A549 (cell line): Measurements from ENCODE around the gene MSMO1. TPM values are rescaled to one million over a fixed set of nuclear protein-coding genes. Genes with fewer than 3 reads are reported as not detected.

Experiments used
- ATAC-seq, 2 experiments: fragments of 200-7000 bp in 1 of 2; fragments of >200 bp in 1 of 2; cut with Nextera tagmentation in 1 of 2; cut with Tn5 transposase in 1 of 2; 3 replicates each; pipeline versions ENCODE4 v1.8.0 to v1.9.1; 2018 to 2020; ENCODE audit warnings: mild to moderate bottlenecking in 1 of 2, moderate library complexity in 1 of 2
- CTCF ChIA-PET: fragments of 300-600 bp; sonication (Branson Sonifier 250); formaldehyde crosslinking; extraction: SDS; loops from one replicate; lab custom pipeline; 2021; ENCODE audit warnings: antibody characterized with exemption, inconsistent platforms; lab: Yijun Ruan, JAX
- POLR2A ChIA-PET: fragments of 350-600 bp; formaldehyde crosslinking; extraction: SDS; loops from one replicate; lab custom pipeline; 2021; ENCODE audit warnings: antibody characterized with exemption, inconsistent platforms; lab: Yijun Ruan, JAX
- DNase-seq, 2 experiments: peaks; one replicate each; pipeline versions ENCODE4 v3.0.0 to v3.0.0-alpha.2; 2011 to 2016; ENCODE audit warnings: low read depth in 1 of 2, low spot score in 1 of 2
- FAIRE-seq: peaks from 2 replicates; lab custom pipeline; 2011; peaks lifted over from hg19 to GRCh38; lab: Jason Lieb, UNC
- H3K27ac ChIP-seq, 2 experiments: fragments of >200 bp; sonication (Bioruptor Twin); formaldehyde crosslinking; 3 replicates each; pipeline ENCODE4 v1.5.1; 2016 to 2017
- H3K4me1 ChIP-seq: fragments of >200 bp; sonication (Bioruptor Twin); formaldehyde crosslinking; 3 replicates; pipeline ENCODE4 v1.6.1; 2016
- H3K4me2 ChIP-seq: fragments of >200 bp; sonication (Bioruptor Twin); formaldehyde crosslinking; 3 replicates; pipeline ENCODE4 v1.6.1; 2016
- H3K4me3 ChIP-seq: fragments of >200 bp; sonication (Bioruptor Twin); formaldehyde crosslinking; 3 replicates; pipeline ENCODE4 v1.5.1; 2016
- H3K9me3 ChIP-seq: fragments of >200 bp; sonication (Bioruptor Twin); formaldehyde crosslinking; 3 replicates; pipeline ENCODE4 v1.6.1; 2016
- BCL3 ChIP-seq: fragments of >200 bp; sonication (Bioruptor Twin); formaldehyde crosslinking; IDR thresholded peaks from 3 replicates; pipeline ENCODE4 v1.6.1; 2016
- E2F6 ChIP-seq: IDR thresholded peaks from 2 replicates; pipeline ENCODE4 v1.6.1; 2012; ENCODE audit warnings: low read depth, borderline replicate concordance
- ESRRA ChIP-seq: fragments of 150-350 bp; IDR thresholded peaks from 2 replicates; pipeline ENCODE4 v1.6.1; 2014; ENCODE audit warnings: mild to moderate bottlenecking, low read length, borderline replicate concordance
- FOSB ChIP-seq: fragments of 250-450 bp; sonication (Bioruptor Pico); IDR thresholded peaks from 2 replicates; pipeline ENCODE4 v1.5.0; 2020; ENCODE audit warnings: mild to moderate bottlenecking, moderate library complexity
- HOXB5 ChIP-seq: fragments of 250-450 bp; sonication (Bioruptor Pico); IDR thresholded peaks from 2 replicates; pipeline ENCODE4 v1.5.0; 2020; ENCODE audit warnings: mild to moderate bottlenecking, moderate library complexity
- JUN ChIP-seq, 2 experiments: fragments of >200 bp; sonication (Bioruptor Twin); formaldehyde crosslinking; IDR thresholded peaks; 2 replicates in 1 of 2; 3 replicates in 1 of 2; pipeline ENCODE4 v1.6.1; 2016 to 2017
- KDM5A ChIP-seq: fragments of 200-600 bp; sonication (generic); IDR thresholded peaks from 2 replicates; pipeline ENCODE4 v1.6.1; 2016; ENCODE audit warnings: antibody characterized with exemption, mild to moderate bottlenecking
- NFE2L2 ChIP-seq: fragments of 150-350 bp; conservative IDR thresholded peaks from 2 replicates; pipeline ENCODE4 v1.6.1; 2014; ENCODE audit warnings: low read length
- NR3C1 ChIP-seq: fragments of >200 bp; sonication (Bioruptor Twin); formaldehyde crosslinking; IDR thresholded peaks from 3 replicates; pipeline ENCODE4 v1.6.1; 2017
- POLR2AphosphoS2 ChIP-seq: conservative IDR thresholded peaks from 2 replicates; pipeline ENCODE4 v1.6.1; 2012; ENCODE audit warnings: low read length, improper control_type of control experiment, inconsistent platforms
- RARB ChIP-seq: fragments of 250-450 bp; sonication (Bioruptor Pico); IDR thresholded peaks from 2 replicates; pipeline ENCODE4 v1.8.0; 2021; ENCODE audit warnings: mild to moderate bottlenecking, moderate library complexity
- RFX5 ChIP-seq: fragments of 450-650 bp; IDR thresholded peaks from 2 replicates; pipeline ENCODE4 v1.7.1; 2014; ENCODE audit warnings: antibody characterized with exemption, mild to moderate bottlenecking, moderate library complexity
- TP53 ChIP-seq: fragments of 250-450 bp; sonication (Bioruptor Pico); IDR thresholded peaks from 2 replicates; pipeline ENCODE4 v1.5.0; 2021; ENCODE audit warnings: mild to moderate bottlenecking, moderate library complexity
- USF2 ChIP-seq: fragments of 450-650 bp; IDR thresholded peaks from 2 replicates; pipeline ENCODE4 v1.6.1; 2014; ENCODE audit warnings: antibody characterized with exemption
- WGBS: methylation state at CpG from one replicate; pipeline ENCODE4 v1.1.6; 2017; ENCODE audit errors: missing lambda C conversion rate; 5-methylcytosine and 5-hydroxymethylcytosine counted together
- polyA plus RNA-seq, 4 experiments: library from polyadenylated mRNA; depleted of rRNA in 3 of 4; stranded (reverse); fragments of >200 nt; fragmentation: RNase III in 1 of 4; extraction: RNeasy Plus Mini Kit Qiagen cat#74134 plus additional on column Dnase treatment in 1 of 4; gene quantifications; 2 replicates in 3 of 4; 3 replicates in 1 of 4; pipeline ENCODE4 v1.2.3, GENCODE V29; 2011 to 2017
- TF ChIP-seq, protein P1 (sequence below): IDR thresholded peaks from 2 replicates; pipeline ENCODE4 v1.6.1; 2012
- TF ChIP-seq, protein P2 (sequence below): fragments of 200-600 bp; sonication (generic); IDR thresholded peaks from 2 replicates; pipeline ENCODE4 v1.6.1; 2016; ENCODE audit warnings: antibody characterized with exemption, mild to moderate bottlenecking, moderate library complexity
- TF ChIP-seq, protein P3 (sequence below): IDR thresholded peaks from 2 replicates; pipeline ENCODE4 v1.6.1; 2012
- TF ChIP-seq, protein P4 (sequence below): fragments of >200 bp; sonication (Bioruptor Twin); formaldehyde crosslinking; IDR thresholded peaks from 2 replicates; pipeline ENCODE4 v1.6.1; 2016

The MSMO1 gene
- polyA plus RNA-seq, 2 of the 4 experiments (the other 2 are of a cell fraction), result 32.3 to 37.2 TPM

GRCh38 chr4:165382640-165383039 lies 55.2 kb downstream of the MSMO1 start:
- Histone ChIP-seq H3K27ac (no peak overlapping the region), H3K4me2 (no peak overlapping the region), H3K9me3 (no peaks in the 10 kb centered on the region), H3K4me1 (0 out of 3 replicates have a peak, but pooled peaks cover 5% of the 10 kb centered on the region), H3K4me3 (no peak overlapping the region)
- no peak for TF ChIP-seq JUN (IDR thresholded peaks at IDR 0.05)
- TF ChIP-seq ESRRA, result no peak
- TF ChIP-seq TP53, result no peak
- TF ChIP-seq E2F6, result no peak
- CTCF ChIA-PET, result interaction anchor here (0.8 kb wide), 1 partner anchor 251 kb away, joined by 3 read pairs; no protein-coding TSS in a partner anchor
- WGBS, result 54% methylated on average over 1 of the region's 1 CpG
- FAIRE-seq (no peak), ATAC-seq (no peak), DNase-seq (no peak)
- POLR2A ChIA-PET, result no interaction called here

- FAIRE-seq (no peak), ATAC-seq (no peak), DNase-seq (no peak)
- Histone ChIP-seq H3K4me1 (0 out of 3 replicates have a peak, but pooled peaks cover under 1% of the 10 kb centered on the region), H3K9me3 (no peaks in the 10 kb centered on the region), H3K4me3 (no peak overlapping the region), H3K27ac (no peak overlapping the region), H3K4me2 (no peak overlapping the region)
- TF ChIP-seq BCL3, result no peak
- CTCF ChIA-PET, result interaction anchor here (0.6 to 1.2 kb wide), 2 partner anchors 252 to 1023 kb away, joined by 3 read pairs; no protein-coding TSS in a partner anchor
- POLR2A ChIA-PET, result no interaction called here
- WGBS, result 28% methylated on average over 4 of the region's 4 CpGs
Measured at GRCh38 chr4:165383591-165384073, 56.2 kb downstream of the MSMO1 start.

DNA sequence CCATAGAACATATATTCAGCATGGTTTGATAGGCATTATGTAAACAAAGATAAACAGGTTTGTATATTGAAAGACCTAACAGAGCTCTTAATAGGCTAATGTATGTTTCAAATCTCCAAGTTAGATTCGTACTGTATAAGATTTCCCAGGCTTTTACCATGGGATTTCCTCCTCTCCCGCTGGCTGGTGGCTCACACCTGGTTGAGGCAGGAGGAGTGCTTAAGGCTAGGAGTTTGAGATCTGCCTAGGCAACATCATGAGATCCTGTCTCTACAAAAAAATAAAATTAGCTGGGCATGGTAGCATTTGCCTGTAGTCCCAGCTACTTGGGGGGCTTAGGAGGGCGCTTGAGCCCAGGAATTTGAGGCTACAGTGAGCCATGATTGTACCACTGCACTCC lies 56.7 kb downstream of the MSMO1 start:
- H3K4me2 ChIP-seq, result no peak overlapping the region
- CTCF ChIA-PET, result interaction anchor here (1.2 kb wide), 1 partner anchor 253 kb away, joined by 3 read pairs; no protein-coding TSS in a partner anchor
- WGBS, result 21% methylated on average over 3 of the region's 3 CpGs
- H3K9me3 ChIP-seq, result no peaks in the 10 kb centered on the region
- ATAC-seq, result no peak
- H3K27ac ChIP-seq, result no peak overlapping the region
- POLR2A ChIA-PET, result no interaction called here
- H3K4me1 ChIP-seq, result no peaks in the 10 kb centered on the region
- FAIRE-seq, result no peak
- TF ChIP-seq POLR2AphosphoS2, result no peak
- no peak for TF ChIP-seq HOXB5 (CRISPR knock-in tag)
- TF ChIP-seq FOSB (CRISPR knock-in tag), result no peak
- no peak for TF ChIP-seq KDM5A
- TF ChIP-seq NFE2L2, result no peak
- no peak overlapping the region for H3K4me3 ChIP-seq
- DNase-seq, result no peak

- ChIA-PET CTCF (interaction anchor here (1.2 kb wide), 1 partner anchor 253 kb away, joined by 3 read pairs; no protein-coding TSS in a partner anchor), POLR2A (no interaction called here)
- Histone ChIP-seq H3K4me3 (no peak overlapping the region), H3K27ac (no peak overlapping the region), H3K4me1 (no peaks in the 10 kb centered on the region), H3K4me2 (no peak overlapping the region), H3K9me3 (no peaks in the 10 kb centered on the region)
- FAIRE-seq, result no peak
- WGBS, result 65% methylated on average over 1 of the region's 1 CpG
- no peak for TF ChIP-seq KDM5A
- TF ChIP-seq NR3C1, result no peak
- no peak for TF ChIP-seq RFX5
- TF ChIP-seq ESRRA, result no peak
- TF ChIP-seq, protein P1, sequence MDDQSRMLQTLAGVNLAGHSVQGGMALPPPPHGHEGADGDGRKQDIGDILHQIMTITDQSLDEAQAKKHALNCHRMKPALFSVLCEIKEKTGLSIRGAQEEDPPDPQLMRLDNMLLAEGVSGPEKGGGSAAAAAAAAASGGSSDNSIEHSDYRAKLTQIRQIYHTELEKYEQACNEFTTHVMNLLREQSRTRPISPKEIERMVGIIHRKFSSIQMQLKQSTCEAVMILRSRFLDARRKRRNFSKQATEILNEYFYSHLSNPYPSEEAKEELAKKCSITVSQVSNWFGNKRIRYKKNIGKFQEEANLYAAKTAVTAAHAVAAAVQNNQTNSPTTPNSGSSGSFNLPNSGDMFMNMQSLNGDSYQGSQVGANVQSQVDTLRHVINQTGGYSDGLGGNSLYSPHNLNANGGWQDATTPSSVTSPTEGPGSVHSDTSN, result no peak
- DNase-seq, result no peak
- ATAC-seq, result no peak
Measured at GRCh38 chr4:165384598-165384997, 57.1 kb downstream of the MSMO1 start.

DNA sequence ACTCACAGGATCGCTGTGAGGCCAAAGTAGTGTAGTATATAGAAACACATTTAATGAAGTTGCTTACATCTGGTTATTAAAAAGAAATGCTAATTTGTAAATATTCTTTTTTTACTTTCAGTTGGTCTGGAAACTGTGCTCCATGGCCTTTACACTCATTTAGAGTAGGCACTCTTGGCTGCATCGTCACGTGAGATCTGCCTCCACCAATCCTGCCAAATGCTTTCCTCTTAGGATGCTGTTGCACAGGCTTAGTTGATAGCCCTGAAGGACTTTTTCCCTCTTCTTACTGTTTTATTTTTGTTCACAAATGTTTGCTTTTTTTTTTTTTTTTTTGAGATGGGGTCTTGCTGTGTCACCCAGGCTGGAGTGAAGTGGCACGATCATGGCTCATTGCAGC lies 57.7 kb downstream of the MSMO1 start:
- no peak for DNase-seq
- POLR2A ChIA-PET, result no interaction called here
- CTCF ChIA-PET, result interaction anchor here (1.2 kb wide), 1 partner anchor 254 kb away, joined by 3 read pairs; no protein-coding TSS in a partner anchor
- Histone ChIP-seq H3K27ac (no peak overlapping the region), H3K4me1 (no peaks in the 10 kb centered on the region), H3K9me3 (no peaks in the 10 kb centered on the region), H3K4me3 (no peak overlapping the region), H3K4me2 (no peak overlapping the region)
- ATAC-seq, result no peak
- FAIRE-seq, result no peak
- 82% methylated on average over 4 of the region's 4 CpGs for WGBS
- TF ChIP-seq, protein P2, sequence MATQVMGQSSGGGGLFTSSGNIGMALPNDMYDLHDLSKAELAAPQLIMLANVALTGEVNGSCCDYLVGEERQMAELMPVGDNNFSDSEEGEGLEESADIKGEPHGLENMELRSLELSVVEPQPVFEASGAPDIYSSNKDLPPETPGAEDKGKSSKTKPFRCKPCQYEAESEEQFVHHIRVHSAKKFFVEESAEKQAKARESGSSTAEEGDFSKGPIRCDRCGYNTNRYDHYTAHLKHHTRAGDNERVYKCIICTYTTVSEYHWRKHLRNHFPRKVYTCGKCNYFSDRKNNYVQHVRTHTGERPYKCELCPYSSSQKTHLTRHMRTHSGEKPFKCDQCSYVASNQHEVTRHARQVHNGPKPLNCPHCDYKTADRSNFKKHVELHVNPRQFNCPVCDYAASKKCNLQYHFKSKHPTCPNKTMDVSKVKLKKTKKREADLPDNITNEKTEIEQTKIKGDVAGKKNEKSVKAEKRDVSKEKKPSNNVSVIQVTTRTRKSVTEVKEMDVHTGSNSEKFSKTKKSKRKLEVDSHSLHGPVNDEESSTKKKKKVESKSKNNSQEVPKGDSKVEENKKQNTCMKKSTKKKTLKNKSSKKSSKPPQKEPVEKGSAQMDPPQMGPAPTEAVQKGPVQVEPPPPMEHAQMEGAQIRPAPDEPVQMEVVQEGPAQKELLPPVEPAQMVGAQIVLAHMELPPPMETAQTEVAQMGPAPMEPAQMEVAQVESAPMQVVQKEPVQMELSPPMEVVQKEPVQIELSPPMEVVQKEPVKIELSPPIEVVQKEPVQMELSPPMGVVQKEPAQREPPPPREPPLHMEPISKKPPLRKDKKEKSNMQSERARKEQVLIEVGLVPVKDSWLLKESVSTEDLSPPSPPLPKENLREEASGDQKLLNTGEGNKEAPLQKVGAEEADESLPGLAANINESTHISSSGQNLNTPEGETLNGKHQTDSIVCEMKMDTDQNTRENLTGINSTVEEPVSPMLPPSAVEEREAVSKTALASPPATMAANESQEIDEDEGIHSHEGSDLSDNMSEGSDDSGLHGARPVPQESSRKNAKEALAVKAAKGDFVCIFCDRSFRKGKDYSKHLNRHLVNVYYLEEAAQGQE, result no peak
- TF ChIP-seq, protein P3, sequence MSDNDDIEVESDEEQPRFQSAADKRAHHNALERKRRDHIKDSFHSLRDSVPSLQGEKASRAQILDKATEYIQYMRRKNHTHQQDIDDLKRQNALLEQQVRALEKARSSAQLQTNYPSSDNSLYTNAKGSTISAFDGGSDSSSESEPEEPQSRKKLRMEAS, result no peak
- TF ChIP-seq RFX5, result no peak
- no peak for TF ChIP-seq USF2
- TF ChIP-seq TP53, result no peak
- TF ChIP-seq RARB (CRISPR knock-in tag), result no peak
- TF ChIP-seq, protein P4, sequence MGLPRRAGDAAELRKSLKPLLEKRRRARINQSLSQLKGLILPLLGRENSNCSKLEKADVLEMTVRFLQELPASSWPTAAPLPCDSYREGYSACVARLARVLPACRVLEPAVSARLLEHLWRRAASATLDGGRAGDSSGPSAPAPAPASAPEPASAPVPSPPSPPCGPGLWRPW, result no peak
